Measurements from ENCODE around the gene KIF21A. TPM values are rescaled to one million over a fixed set of nuclear protein-coding genes. Genes with fewer than 3 reads are reported as not detected.

Gene KIF21A
- total RNA-seq, 5 donors from 2014 or later (not counting 1 experiment from before 2014, with no cell fraction given) = 9.9 to 19.6 (median 13.2) TPM

DNA sequence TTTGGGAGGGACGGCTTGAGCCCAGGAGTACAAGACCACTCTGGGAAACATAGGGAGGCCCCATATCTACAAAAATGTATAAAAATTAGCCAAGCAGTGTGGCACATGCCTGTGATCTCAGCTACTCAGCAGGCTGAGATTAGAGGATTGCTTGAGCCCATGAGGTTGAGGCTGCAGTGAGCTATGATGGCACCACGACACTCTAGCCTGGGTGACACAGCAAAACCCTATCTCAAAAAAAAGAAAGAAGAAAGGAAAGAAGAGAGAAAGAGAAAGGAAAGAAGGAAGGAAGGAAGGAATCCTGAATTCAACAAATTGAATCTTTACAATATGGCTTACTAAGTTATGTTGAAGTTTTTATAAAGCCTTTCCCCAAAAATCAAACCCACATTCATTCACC lies 2.1 kb downstream of the KIF21A start:
- H3K27me3 ChIP-seq (replicated peaks in 1 of 2; ENCODE audit: control insufficient read depth in 2 of 2, extremely low read depth in 1 of 2, insufficient read depth in 2 of 2, low read length in 1 of 2) = no peaks in the 10 kb centered on the region
- DNase-seq = no peak
- Mint-ChIP-seq H3K36me3 (no peaks in the 10 kb centered on the region), H3K9me3 (no peaks in the 10 kb centered on the region), H3K4me3 (peak overlapping the region in 1 of 3 donors; percentile 96), H3K27me3 (peaks cover 0 to 3% of the 10 kb centered on the region in 2 donors), H3K4me1 (peaks cover 13 to 23% (median 22%) of the 10 kb centered on the region in 3 donors), H3K27ac (no peak overlapping the region)
- H3K36me3 ChIP-seq (ENCODE audit: control insufficient read depth in 2 of 2, extremely low read depth in 1 of 2, insufficient read depth in 1 of 2, low read length in 1 of 2) = no peaks in the 10 kb centered on the region
- CTCF ChIA-PET = no interaction called here
- no peak overlapping the region for H3K4me3 ChIP-seq (ENCODE audit: control insufficient read depth in 1 of 2, extremely low read depth in 1 of 2, low read length in 1 of 2)
- H3K27ac ChIP-seq (ENCODE audit: low read length) = no peak overlapping the region
- H3K4me1 ChIP-seq (ENCODE audit: control insufficient read depth in 1 of 2, extremely low read depth in 1 of 2, insufficient read depth in 2 of 2, low read length in 2 of 2) = peaks cover 0 to 12% of the 10 kb centered on the region in 2 experiments
- no CpG with 5 or more reads among the region's 2 CpGs for whole genome bisulfite sequencing (ENCODE audit: insufficient coverage)
- POLR2A ChIA-PET = interaction anchor here in 1 of 2 donors (0.6 kb wide), 1 partner anchor 171 kb away, joined by 4 read pairs; no protein-coding TSS in a partner anchor
- no peak for ATAC-seq (replicated peaks in 1 of 4)
- H3K9me3 ChIP-seq = no peaks in the 10 kb centered on the region

DNA sequence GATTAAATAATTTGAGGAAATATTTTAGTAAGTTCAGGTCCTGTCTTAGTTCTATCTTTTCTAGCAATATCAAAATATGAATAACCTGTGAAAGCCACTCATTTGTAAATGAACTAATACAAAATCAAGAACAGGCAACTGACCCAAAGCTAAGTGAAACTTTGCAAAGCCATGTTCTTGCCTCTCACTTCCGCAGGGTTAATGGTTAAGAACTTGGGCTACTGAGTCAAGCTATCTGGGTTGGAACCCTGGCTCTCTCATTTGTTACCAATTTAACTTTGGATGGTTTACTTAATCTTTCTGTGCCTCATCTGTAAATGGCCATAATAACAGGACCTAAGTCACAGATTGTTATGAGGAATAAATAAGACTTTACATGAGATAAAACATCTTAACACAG lies 2.8 kb downstream of the KIF21A start:
- DNase-seq (no peak), ATAC-seq (replicated peaks in 1 of 4) (no peak)
- H3K4me1 Mint-ChIP-seq = peaks cover 13 to 23% (median 22%) of the 10 kb centered on the region in 3 donors
- no peak overlapping the region for H3K4me3 Mint-ChIP-seq
- H3K27me3 Mint-ChIP-seq = peaks cover 0 to 3% of the 10 kb centered on the region in 2 donors
- H3K36me3 Mint-ChIP-seq = no peaks in the 10 kb centered on the region
- ChIA-PET POLR2A (interaction anchor here in 1 of 2 donors (0.6 kb wide), 1 partner anchor 172 kb away, joined by 4 read pairs; no protein-coding TSS in a partner anchor), CTCF (interaction anchor here in 1 of 2 donors (1.2 kb wide), 1 partner anchor 15 kb away, joined by 5 read pairs; no protein-coding TSS in a partner anchor)
- H3K9me3 ChIP-seq = no peaks in the 10 kb centered on the region
- no peak overlapping the region for H3K4me3 ChIP-seq (ENCODE audit: control insufficient read depth in 1 of 2, extremely low read depth in 1 of 2, low read length in 1 of 2)
- H3K4me1 ChIP-seq (ENCODE audit: control insufficient read depth in 1 of 2, extremely low read depth in 1 of 2, insufficient read depth in 2 of 2, low read length in 2 of 2) = peaks cover 0 to 12% of the 10 kb centered on the region in 2 experiments
- H3K36me3 ChIP-seq (ENCODE audit: control insufficient read depth in 2 of 2, extremely low read depth in 1 of 2, insufficient read depth in 1 of 2, low read length in 1 of 2) = no peaks in the 10 kb centered on the region
- no peak overlapping the region for H3K27ac Mint-ChIP-seq
- no peaks in the 10 kb centered on the region for H3K27me3 ChIP-seq (replicated peaks in 1 of 2; ENCODE audit: control insufficient read depth in 2 of 2, extremely low read depth in 1 of 2, insufficient read depth in 2 of 2, low read length in 1 of 2)
- no peaks in the 10 kb centered on the region for H3K9me3 Mint-ChIP-seq
- H3K27ac ChIP-seq (ENCODE audit: low read length) = no peak overlapping the region
- WGBS (ENCODE audit: insufficient coverage) = no CpG with 5 or more reads among the region's 1 CpG

DNA sequence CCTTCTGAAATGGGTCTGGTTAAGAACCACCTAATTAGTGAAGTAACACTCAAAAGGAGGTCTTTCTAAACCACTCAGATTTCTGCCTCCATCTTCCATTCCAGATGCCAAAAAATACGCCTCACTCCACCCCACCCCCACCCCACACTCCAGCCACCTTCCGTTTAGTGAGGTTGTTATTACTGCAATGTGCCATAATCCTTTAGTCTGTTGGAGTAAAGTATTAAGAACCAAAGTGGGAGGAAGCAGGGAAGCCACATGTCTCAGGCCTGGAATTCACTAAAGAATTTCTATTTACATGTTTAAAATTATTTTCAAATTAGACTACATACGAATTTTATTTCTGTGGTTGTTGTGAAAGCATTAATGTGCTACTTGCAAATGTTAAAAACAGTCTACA lies 7.4 kb downstream of the KIF21A start:
- no peaks in the 10 kb centered on the region for H3K27me3 Mint-ChIP-seq
- Histone ChIP-seq H3K27ac (ENCODE audit: low read length) (no peak overlapping the region), H3K36me3 (ENCODE audit: control insufficient read depth in 2 of 2, extremely low read depth in 1 of 2, insufficient read depth in 1 of 2, low read length in 1 of 2) (no peaks in the 10 kb centered on the region), H3K9me3 (no peaks in the 10 kb centered on the region), H3K27me3 (replicated peaks in 1 of 2; ENCODE audit: control insufficient read depth in 2 of 2, extremely low read depth in 1 of 2, insufficient read depth in 2 of 2, low read length in 1 of 2) (no peaks in the 10 kb centered on the region), H3K4me3 (ENCODE audit: control insufficient read depth in 1 of 2, extremely low read depth in 1 of 2, low read length in 1 of 2) (no peak overlapping the region), H3K4me1 (ENCODE audit: control insufficient read depth in 1 of 2, extremely low read depth in 1 of 2, insufficient read depth in 2 of 2, low read length in 2 of 2) (no peaks in the 10 kb centered on the region)
- ChIA-PET POLR2A (no interaction called here), CTCF (no interaction called here)
- H3K27ac Mint-ChIP-seq = no peak overlapping the region
- no peak for ATAC-seq (replicated peaks in 1 of 4)
- no CpG with 5 or more reads among the region's 3 CpGs for WGBS (ENCODE audit: insufficient coverage)
- H3K4me3 Mint-ChIP-seq = no peak overlapping the region
- H3K36me3 Mint-ChIP-seq = no peaks in the 10 kb centered on the region
- no peaks in the 10 kb centered on the region for H3K9me3 Mint-ChIP-seq
- no peak for DNase-seq
- peaks cover 0 to 3% (median 0%) of the 10 kb centered on the region in 3 donors for H3K4me1 Mint-ChIP-seq

DNA sequence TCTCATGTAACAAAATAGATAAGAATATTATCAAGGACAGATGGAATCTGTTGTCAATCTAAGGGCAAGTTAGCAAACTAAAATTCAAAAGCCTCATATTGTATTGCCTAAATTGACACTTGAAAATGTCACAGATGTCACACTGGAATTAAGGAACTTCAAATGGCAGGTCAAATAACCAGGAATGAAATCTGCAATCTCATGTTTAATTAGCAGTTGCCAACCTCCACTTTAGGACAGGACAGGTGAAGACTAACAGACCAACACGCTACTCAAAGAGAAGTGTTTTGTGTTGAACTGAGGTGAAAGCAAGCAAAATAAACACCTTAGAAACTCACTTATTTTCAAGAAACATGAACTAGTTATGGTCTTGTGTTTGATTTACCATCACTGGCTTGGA lies 11.1 kb downstream of the KIF21A start:
- ChIA-PET CTCF (no interaction called here), POLR2A (no interaction called here)
- ATAC-seq (replicated peaks in 1 of 4) (no peak), DNase-seq (no peak)
- no peak overlapping the region for H3K4me3 Mint-ChIP-seq
- H3K9me3 Mint-ChIP-seq = no peaks in the 10 kb centered on the region
- H3K27me3 Mint-ChIP-seq = no peaks in the 10 kb centered on the region
- H3K9me3 ChIP-seq = no peaks in the 10 kb centered on the region
- WGBS (ENCODE audit: insufficient coverage) = no CpG with 5 or more reads among the region's 1 CpG
- H3K4me3 ChIP-seq (ENCODE audit: control insufficient read depth in 1 of 2, extremely low read depth in 1 of 2, low read length in 1 of 2) = no peak overlapping the region
- H3K36me3 Mint-ChIP-seq = no peaks in the 10 kb centered on the region
- H3K27me3 ChIP-seq (replicated peaks in 1 of 2; ENCODE audit: control insufficient read depth in 2 of 2, extremely low read depth in 1 of 2, insufficient read depth in 2 of 2, low read length in 1 of 2) = no peaks in the 10 kb centered on the region
- no peaks in the 10 kb centered on the region for H3K36me3 ChIP-seq (ENCODE audit: control insufficient read depth in 2 of 2, extremely low read depth in 1 of 2, insufficient read depth in 1 of 2, low read length in 1 of 2)
- H3K27ac Mint-ChIP-seq = no peak overlapping the region
- no peaks in the 10 kb centered on the region for H3K4me1 ChIP-seq (ENCODE audit: control insufficient read depth in 1 of 2, extremely low read depth in 1 of 2, insufficient read depth in 2 of 2, low read length in 2 of 2)
- H3K4me1 Mint-ChIP-seq = peaks cover 4 to 14% (median 10%) of the 10 kb centered on the region in 3 donors
- H3K27ac ChIP-seq (ENCODE audit: low read length) = no peak overlapping the region

DNA sequence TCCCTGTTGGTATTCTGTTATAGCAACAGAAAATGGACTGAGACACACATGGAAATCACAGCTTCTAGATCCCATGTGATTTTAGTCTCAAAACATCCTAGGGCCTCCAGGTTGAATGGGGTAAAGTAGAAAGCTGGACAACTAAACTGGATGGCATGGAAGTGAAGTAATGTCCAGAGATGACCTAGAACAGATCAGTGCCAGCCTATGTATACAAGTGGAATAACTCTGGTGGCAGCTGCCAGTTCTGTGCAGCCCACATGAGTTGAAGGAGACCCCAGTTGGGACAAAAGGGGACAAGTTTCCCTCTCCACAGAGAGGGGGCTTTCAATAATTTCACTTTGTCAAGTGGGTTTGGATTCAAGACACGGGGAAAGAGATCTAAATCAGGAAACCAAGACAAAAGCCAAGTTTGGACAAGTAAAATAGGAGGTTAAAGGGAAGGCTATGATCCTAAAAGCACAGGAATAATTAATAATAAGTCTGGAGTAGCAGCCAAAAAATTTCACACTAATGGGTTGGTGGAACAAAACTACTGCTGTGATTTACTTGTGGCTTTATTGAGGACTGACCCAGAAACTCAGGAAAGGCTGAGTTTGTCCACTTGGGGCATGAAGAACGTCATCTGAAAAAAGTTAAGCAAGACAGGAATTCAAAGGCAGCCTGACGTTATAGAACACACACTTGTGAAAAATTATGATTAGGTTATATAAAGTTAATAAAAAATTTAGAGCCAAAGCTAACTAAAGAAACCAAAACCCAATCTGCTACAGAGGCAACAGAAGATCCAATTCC lies 11.7 kb downstream of the KIF21A start:
- ATAC-seq (replicated peaks in 1 of 4) (no peak), DNase-seq (no peak)
- peaks cover 4 to 14% (median 11%) of the 10 kb centered on the region in 3 donors for H3K4me1 Mint-ChIP-seq
- CTCF ChIA-PET = no interaction called here
- Histone ChIP-seq H3K9me3 (no peaks in the 10 kb centered on the region), H3K4me3 (ENCODE audit: control insufficient read depth in 1 of 2, extremely low read depth in 1 of 2, low read length in 1 of 2) (no peak overlapping the region), H3K27me3 (replicated peaks in 1 of 2; ENCODE audit: control insufficient read depth in 2 of 2, extremely low read depth in 1 of 2, insufficient read depth in 2 of 2, low read length in 1 of 2) (no peaks in the 10 kb centered on the region), H3K4me1 (ENCODE audit: control insufficient read depth in 1 of 2, extremely low read depth in 1 of 2, insufficient read depth in 2 of 2, low read length in 2 of 2) (no peaks in the 10 kb centered on the region), H3K27ac (ENCODE audit: low read length) (no peak overlapping the region), H3K36me3 (ENCODE audit: control insufficient read depth in 2 of 2, extremely low read depth in 1 of 2, insufficient read depth in 1 of 2, low read length in 1 of 2) (no peaks in the 10 kb centered on the region)
- H3K27ac Mint-ChIP-seq = peak overlapping the region in 1 of 2 donors; percentile 44
- no CpG with 5 or more reads among the region's 3 CpGs for WGBS (ENCODE audit: insufficient coverage)
- H3K4me3 Mint-ChIP-seq = no peak overlapping the region
- no peaks in the 10 kb centered on the region for H3K9me3 Mint-ChIP-seq
- no peaks in the 10 kb centered on the region for H3K27me3 Mint-ChIP-seq
- POLR2A ChIA-PET = no interaction called here
- no peaks in the 10 kb centered on the region for H3K36me3 Mint-ChIP-seq

DNA sequence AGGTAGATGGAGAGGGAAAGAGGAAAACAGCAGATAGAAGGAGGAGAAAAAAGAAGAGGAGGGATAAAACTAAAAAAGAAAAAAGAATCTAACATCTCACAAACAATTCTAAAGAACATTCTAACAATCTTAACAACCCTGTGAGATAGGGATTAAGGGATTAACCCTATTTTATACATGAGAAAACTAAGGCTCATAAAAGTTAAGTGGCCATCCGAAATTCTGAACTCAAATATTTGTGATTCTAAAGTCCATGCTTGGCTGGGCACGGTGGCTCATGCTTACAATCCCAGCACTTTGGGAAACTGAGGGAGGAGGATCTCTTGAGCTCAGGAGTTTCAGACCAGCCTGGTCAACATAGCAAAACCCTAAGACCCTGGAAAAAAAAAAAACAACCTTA lies 13.1 kb downstream of the KIF21A start:
- Mint-ChIP-seq H3K4me3 (no peak overlapping the region), H3K9me3 (no peaks in the 10 kb centered on the region), H3K27ac (no peak overlapping the region), H3K4me1 (peaks cover 4 to 14% (median 11%) of the 10 kb centered on the region in 3 donors), H3K27me3 (no peaks in the 10 kb centered on the region), H3K36me3 (no peaks in the 10 kb centered on the region)
- no CpG with 5 or more reads among the region's 2 CpGs for WGBS (ENCODE audit: insufficient coverage)
- ChIA-PET POLR2A (no interaction called here), CTCF (no interaction called here)
- no peak for ATAC-seq (replicated peaks in 1 of 4)
- Histone ChIP-seq H3K4me1 (ENCODE audit: control insufficient read depth in 1 of 2, extremely low read depth in 1 of 2, insufficient read depth in 2 of 2, low read length in 2 of 2) (no peaks in the 10 kb centered on the region), H3K4me3 (ENCODE audit: control insufficient read depth in 1 of 2, extremely low read depth in 1 of 2, low read length in 1 of 2) (no peak overlapping the region), H3K9me3 (no peaks in the 10 kb centered on the region), H3K27me3 (replicated peaks in 1 of 2; ENCODE audit: control insufficient read depth in 2 of 2, extremely low read depth in 1 of 2, insufficient read depth in 2 of 2, low read length in 1 of 2) (no peaks in the 10 kb centered on the region), H3K36me3 (ENCODE audit: control insufficient read depth in 2 of 2, extremely low read depth in 1 of 2, insufficient read depth in 1 of 2, low read length in 1 of 2) (no peaks in the 10 kb centered on the region), H3K27ac (ENCODE audit: low read length) (no peak overlapping the region)
- no peak for DNase-seq
